GM15510 (cell line): ENCODE measurements around the gene C1QTNF12.
A peak's percentile ranks its signal among the peaks of the same experiment; 100 is the strongest.

Experiments used
- POLR2A ChIP-seq: IDR thresholded peaks from 3 replicates; pipeline ENCODE4 v1.6.1; 2011; ENCODE audit warnings: borderline replicate concordance; ENCODE audit not compliant: insufficient read length; ENCODE audit errors: extremely low read depth

C1QTNF12 gene

GRCh38 chr1:1231400-1232207, 14.9 kb downstream of the C1QTNF12 start, which contains the start of gene SDF4:
TSS of gene SDF4 (minus strand) at chr1:1232001. CDS start at chr1:1228772, 3,229 bp downstream.
- peak; percentile 91 for TF ChIP-seq POLR2A

DNA sequence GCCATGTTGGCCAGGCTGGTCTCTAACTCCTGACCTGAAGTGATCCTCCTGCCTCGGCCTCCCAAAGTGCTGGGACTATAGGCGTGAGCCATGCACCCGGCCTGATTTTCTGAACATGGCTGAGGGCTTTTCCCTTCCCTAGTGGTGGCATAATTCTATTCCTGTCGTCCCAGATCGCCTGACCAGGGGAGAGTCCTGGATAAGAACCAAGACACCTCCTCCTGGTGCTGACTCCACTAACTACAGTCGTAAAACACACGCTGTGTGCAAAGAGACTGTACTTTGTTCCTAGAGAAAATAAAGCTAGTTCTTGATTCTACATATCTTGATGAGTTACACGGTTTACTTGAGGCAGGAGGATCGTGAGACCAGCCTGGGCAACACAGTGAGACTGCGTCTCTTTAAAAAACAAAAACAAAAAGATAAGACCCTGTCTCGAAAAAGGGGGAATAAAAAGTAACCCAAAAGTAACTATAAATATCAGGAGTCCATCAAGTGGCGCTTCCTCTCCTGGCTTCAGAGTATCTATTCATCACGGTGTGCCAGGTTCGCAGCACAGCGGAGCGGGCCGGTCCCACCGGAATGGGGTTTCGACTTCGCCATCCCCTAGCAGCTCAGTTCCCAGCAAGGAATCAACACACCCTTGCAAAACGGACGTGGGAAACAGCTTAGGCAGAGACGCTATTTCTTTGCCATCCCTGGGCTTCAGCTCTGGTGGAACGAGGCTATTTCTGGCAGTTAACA, 15.7 kb downstream of the C1QTNF12 start:
- TF ChIP-seq POLR2A = no peak

GRCh38 chr1:1229770-1230169, 16.8 kb downstream of the C1QTNF12 start:
- TF ChIP-seq POLR2A = no peak

DNA sequence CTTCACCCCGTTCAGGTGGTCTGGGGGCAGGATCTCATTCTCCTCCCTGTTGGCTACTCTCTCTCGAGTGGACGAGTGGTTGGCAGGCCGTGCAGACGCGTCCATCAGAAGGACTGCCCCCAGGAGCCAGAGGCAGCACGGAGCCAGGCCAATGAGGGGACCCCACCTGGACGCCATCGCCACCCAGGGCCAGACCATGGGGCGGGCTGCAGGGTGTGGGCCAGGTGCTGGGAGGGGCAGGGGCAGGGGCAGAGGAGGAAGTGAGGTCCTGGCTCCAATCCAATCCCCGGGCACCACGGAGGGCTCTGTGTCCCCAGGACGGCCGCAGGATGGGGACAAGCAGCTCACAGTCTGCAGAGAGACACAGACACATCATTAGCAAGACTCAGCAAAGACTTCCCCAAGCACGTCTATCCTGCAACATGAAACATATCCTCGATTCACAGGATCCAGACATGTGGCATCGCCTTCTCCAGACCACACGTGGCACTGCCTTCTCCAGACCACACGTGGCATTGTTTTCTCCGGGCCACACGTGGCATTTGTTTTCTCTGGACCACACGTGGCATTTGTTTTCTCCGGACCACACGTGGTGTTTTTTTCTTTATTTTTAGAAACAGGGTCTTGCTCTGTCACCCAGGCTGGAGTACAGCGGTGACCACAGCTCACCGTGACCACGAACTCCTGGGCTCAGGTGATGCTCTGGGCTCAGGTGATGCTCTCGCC, 17.8 kb downstream of the C1QTNF12 start:
- no peak for TF ChIP-seq POLR2A

GRCh38 chr1:1228187-1228586, 18.3 kb downstream of the C1QTNF12 start:
- TF ChIP-seq POLR2A = no peak

DNA sequence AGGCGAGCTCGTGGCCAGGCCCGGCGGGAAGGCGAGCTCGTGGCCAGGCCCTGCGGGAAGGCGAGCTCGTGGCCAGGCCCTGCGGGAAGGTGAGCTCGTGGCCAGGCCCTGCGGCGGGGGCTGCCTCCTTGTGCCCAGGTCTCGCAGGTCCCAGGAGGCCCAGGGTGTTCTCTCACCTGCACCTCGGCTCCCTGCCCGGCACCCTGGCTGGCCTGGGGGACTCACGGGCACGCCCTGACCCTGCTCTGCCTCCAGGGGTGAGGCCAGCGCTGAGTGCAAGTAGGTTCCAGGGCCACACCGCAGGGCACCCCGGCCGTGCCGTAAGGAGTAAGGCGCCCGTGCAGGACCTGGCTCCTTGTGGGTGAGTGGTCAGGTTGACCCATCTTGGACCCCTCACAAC, 19.1 kb downstream of the C1QTNF12 start:
- no peak for TF ChIP-seq POLR2A

GRCh38 chr1:1226566-1227362, 19.8 kb downstream of the C1QTNF12 start:
- TF ChIP-seq POLR2A = no peak

- no peak for TF ChIP-seq POLR2A
Measured at GRCh38 chr1:1225913-1226312, 20.6 kb downstream of the C1QTNF12 start.

GRCh38 chr1:1225238-1225845, 21.2 kb downstream of the C1QTNF12 start:
- TF ChIP-seq POLR2A = no peak

GRCh38 chr1:1223891-1224290, 22.6 kb downstream of the C1QTNF12 start:
- TF ChIP-seq POLR2A = no peak

DNA sequence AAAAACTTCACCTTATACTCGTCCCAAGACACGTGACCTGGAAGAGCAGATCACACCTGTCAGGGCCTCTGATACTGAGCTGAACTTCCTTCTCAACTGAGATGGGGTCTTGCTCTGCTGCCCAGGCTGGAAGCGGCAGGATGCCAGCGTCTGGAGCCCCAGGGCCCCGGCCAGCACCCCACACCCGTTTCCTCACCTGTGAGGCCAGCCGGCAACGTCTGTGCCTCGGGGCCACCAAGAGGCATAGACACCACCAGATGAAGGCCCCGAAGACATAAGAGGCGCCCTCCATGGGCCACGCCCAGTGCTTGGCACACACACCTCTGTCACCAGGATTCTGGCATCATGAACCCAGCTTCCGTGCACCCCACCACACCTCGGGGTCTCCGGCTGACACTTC, 23.2 kb downstream of the C1QTNF12 start:
- no peak for TF ChIP-seq POLR2A

DNA sequence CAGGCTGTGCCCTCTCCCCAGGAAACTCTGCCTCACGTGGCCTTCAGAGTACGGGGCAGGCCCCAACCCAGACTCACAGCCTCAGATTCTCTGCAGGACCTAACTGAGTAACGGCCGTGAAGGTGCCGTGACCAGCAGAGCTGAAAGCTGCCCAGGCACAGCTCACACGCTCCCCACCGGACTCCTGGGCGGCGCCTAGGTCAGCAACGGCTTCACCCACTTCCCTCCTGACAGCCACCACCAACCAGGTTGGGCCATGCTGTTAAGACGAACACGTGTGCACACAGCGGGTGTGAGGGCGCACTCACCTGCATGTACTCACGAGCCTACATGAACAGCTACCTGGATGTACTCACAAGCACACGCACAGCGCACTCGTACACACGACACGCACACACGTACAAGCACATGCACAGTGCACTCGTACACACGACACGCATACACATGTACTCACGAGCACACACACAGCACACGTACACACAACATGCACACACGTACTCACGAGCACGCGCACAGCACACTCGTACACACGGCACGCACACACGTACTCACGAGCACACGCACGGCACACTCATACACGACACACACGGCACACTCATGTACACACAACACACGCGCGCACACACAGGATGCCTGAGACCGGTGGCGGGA, 23.8 kb downstream of the C1QTNF12 start:
- no peak for TF ChIP-seq POLR2A

- TF ChIP-seq POLR2A = no peak
Measured at GRCh38 chr1:1221887-1222574, 24.5 kb downstream of the C1QTNF12 start.
